NCI-H345 treated with DMSO at 0.1 percent for 48 hours (cell line): ENCODE results near the gene TLR10.
A peak's percentile ranks its signal among the peaks of the same experiment; 100 is the strongest.
"Not testable (repeated sequence)": the region's sequence is repeated elsewhere in the genome, so short reads cannot be mapped to it uniquely, and the experiment has no call there.

Experiments used
- DNase-seq: peaks from one replicate; lab custom pipeline; 2025; ENCODE audit not compliant: unreplicated experiment; lab: John Stamatoyannopoulos, UW

TLR10 gene, protein sequence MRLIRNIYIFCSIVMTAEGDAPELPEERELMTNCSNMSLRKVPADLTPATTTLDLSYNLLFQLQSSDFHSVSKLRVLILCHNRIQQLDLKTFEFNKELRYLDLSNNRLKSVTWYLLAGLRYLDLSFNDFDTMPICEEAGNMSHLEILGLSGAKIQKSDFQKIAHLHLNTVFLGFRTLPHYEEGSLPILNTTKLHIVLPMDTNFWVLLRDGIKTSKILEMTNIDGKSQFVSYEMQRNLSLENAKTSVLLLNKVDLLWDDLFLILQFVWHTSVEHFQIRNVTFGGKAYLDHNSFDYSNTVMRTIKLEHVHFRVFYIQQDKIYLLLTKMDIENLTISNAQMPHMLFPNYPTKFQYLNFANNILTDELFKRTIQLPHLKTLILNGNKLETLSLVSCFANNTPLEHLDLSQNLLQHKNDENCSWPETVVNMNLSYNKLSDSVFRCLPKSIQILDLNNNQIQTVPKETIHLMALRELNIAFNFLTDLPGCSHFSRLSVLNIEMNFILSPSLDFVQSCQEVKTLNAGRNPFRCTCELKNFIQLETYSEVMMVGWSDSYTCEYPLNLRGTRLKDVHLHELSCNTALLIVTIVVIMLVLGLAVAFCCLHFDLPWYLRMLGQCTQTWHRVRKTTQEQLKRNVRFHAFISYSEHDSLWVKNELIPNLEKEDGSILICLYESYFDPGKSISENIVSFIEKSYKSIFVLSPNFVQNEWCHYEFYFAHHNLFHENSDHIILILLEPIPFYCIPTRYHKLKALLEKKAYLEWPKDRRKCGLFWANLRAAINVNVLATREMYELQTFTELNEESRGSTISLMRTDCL

DNA sequence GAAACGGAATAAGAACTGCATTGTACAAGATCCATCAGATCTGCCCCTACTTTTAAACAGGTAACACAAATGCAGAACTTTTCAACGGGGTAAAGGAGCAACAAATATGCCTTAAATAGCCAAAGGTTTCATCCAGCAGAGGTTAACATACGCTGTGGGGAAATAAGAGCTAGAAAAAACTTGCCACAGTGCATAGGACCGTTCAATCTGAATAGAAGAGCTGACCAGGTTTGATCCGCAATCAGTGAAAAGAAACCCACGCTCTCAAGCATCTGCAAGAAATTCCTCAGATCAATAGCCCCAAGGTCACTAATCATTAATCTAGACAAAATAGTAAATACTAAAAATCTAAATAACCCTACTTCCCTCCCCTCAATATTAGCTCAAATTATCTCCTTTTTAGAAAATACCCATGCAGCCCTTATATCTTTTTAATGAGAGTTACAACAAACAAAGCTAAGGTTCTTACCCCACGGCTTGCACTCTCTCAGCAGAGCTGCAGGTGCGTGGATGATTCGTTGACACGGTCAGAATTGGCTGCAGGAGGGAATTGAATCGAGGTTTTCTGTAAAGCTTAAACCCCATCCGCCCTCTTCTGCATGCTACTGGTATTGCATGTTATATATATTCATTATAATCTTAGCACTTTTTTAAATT is at the start of gene TLR10:
Gene TLR10 (minus strand): TSS at position 539 of the 657 bp plus-strand sequence. CDS start 7,400 bp downstream, outside the sequence.
- DNase-seq, result peak; percentile 15

DNA sequence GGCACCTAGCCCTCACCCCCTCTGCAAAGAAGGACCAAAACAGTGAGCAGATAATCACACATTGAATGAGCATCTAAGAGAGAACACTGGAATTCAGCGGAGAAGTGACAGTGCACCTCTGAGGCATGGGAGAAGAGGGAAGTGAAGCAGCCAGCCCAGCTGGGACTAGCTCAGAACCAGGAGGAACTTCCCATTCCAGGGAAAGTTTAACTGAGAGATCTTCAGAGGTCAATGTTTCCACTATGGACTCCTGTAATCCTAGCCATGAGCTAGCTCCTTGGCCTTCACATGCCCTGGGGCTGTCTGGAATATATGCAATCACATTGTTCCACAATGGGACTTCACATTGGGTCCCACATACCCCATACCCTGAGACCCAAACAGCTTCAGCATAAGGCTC is 49.4 kb upstream of the TLR10 start:
- DNase-seq, result no peak

DNA sequence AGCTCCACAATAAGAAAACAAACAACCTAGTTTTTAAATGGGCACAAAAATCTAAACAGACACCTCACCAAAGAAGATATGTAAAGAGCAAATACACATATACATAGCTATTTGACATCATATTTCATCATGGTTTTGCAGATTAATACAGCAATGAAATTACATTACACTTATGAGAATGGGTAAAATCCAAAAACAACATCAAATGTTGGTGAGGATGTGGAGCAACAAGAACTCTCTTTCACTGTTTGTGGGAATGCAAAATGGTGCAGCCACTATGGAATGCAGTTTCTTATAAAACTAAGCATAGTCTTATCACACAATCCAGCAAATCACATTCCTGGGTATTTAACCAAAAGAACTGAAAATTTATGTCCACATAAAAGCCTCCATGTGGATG is 48.9 kb upstream of the TLR10 start:
- DNase-seq, result no peak

DNA sequence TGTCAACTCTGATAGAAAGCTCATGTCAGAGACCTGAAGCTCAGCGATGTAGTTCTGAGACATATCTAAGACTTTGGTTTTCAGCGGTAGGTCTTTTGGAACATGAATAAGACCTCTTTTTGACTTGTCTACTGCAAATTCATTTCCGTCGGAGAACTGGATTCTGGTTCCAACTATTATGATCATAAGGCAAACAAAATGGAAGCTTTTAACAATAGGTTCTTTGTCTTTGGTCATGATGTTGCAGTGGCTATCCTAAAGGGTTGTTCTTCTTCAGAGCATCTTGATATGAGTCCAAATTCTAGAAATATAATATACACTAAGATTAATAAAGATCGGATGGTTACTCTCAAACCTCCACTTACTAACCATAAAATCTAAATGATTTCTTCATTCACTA is 46.4 kb upstream of the TLR10 start:
- DNase-seq, result no peak

DNA sequence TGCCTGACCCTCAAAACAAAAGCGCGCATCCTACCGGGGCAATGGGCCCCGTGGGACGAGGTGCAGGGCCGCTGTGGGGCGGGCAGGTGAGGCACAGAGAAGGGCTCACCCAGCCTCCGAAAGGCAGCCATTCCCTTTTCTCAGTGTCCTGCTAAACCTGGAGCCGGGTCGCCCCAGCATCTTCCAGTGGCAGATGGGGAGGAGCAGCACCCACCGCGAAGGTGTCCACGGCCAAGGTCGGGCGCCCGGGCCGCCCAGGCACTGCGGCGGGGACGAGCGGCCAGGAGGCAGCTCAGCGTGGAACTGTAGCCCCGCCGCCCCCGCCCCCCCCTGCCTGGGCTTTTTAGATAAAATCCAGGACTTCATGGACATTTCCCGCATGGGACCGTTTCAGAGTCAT is 41.0 kb upstream of the TLR10 start:
- DNase-seq, result no peak

DNA sequence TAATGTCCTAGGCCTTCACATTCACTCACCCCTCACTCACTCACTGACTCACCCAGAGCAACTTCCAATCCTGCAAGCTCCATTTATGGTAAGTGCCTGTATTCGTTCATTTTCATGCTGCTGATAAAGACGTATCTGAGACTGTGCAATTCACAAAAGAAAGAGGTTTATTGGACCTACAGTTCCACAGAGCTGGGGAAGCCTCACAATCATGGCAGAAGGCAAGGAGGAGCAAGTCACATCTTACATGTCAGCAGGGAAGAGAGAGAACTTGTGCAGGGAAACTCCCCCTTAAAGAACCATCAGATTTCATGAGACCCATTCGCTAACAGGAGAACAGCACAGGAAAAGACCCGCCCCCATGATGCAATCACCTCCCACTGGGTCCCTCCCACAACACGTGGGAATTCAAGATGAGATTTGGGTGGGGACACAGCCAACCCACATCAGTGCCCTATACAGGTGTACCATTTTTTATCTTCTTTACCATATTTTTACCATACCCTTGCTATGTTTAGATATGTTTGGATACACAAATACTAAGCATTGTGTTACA is 40.0 kb upstream of the TLR10 start:
- DNase-seq, result no peak

DNA sequence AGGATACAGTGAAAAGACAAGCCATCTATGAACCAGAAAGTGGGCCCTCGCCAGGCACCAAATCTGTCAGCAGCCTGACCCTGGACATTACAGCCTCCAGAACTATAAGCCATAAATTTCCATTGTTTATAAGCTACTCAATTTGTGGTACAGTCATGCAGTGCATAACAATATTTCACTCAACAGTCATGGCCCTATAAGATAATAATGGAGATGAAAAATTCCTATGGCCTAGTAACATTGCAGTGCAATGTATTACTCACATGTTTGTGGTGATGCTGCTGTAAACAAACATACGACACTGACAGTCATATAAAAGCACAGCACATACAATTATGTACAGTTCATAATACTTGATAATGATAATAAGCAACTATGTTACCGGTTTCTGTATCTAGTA is 38.9 kb upstream of the TLR10 start:
- DNase-seq, result no peak

DNA sequence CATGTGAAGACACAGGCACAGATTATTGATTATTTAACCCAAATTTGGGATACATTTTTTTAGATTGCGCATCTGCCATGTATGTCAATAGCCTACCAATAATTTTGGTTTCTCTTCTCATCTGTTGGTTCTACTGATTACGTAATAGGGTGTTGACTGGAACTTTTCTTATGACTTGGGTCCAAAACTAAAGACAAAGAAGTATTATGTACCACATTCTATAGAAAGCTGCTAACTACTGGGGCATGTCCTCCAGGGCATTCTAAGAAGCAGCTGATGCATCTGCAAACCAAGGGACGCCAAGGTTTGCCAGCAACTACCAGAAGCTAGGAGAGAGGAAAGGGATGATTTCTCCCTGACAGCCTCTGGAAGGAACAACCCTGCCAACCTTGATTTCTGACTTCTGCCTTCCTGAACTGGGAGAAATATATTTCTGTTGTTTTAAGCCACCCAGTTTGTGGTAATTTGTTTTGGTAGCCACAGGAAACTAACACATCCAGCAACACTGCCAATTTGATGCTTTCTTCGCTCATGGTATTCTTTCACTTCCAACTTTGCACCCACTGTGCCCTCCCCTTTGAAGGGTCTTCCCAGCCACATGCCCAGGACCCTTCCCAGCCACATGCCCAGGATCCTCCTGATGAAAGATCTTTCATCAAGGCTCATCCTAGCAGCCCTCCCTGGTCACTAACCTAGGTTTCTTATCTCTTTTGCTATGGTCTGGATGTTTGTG is 37.7 kb upstream of the TLR10 start:
- no peak for DNase-seq

DNA sequence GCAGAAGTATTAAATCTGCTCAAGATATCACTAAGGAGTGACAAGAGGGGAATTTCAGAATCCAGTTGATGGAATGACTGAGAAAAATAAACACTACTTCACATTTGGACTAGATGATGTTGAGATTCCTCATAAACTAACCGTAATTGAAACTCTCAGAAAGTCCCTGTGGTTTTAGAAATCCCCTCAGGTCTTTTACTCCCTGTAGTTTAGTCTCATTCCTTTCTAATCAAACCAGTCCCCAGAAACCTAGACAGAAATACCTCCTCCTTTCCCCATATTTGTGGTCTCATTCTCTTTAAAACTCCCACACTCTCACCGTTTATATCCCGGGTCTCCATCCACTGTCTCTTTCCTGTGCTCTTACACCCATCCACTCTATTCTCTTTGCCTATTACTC is 36.8 kb upstream of the TLR10 start:
- no peak for DNase-seq

DNA sequence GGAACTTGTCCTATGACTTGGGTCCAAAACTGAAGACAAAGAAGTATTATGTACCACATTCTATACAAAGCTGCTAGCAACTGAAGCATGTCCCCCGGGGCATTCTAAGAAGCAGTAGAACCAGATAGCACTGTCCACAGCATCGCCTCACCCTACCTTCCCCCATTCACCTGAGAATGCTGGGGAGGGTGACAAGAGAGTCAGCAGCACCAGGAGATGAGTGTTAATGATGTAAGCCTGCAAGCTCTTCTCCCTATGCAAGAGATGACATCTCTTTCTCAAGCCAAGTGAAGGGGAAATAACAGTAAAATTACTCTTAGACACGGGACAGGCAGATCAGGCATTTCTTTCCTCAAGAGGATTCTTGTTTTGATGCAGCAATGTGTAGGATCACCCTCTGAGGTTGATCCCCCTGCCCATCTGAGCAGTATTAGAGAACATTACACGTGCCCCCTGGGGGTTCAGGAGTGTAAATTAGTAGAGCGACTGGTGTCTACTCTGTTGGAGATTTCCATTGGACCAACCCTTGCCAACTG is 35.7 kb upstream of the TLR10 start:
- no peak for DNase-seq

DNA sequence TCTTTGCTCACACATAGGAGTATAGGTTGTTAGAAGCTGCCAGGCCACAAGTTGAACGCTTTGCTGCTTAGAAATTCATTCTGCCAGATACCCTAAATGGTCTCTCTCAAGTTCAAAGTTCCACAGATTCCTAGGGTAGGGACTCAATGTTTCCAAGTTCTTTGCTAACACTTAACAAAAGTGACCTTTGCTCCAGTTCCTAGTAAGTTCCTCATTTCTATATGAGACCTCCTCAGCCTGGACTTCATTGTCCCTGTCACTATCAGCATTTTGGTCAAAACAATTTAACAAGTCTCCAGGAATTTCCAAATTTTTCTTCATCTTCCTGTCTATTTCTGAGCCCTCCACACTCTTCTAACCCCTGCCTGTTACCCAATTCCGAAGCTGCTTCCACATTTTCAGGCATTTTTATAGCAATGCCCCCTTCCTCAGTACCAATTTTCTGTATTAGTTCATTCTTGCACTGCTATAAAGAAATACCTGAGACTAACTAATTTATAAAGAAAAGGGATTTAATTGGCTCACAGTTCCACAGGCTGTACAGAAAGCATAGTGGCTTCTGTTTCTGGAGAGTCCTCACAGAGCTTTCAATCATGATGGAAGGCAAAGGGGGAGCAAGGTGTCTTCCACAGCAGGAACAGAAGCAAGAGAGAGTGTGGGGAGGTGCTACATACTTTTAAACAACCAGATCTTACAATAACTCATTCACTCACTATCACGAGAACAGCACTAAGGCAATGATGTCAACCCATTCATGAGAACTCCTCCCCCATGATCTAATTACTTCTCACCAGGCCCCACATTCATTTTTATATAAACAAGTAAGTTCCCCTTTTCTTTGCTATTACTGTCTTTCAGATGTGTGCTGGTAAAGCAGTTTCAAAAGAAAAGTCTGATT is 33.3 kb upstream of the TLR10 start:
- no peak for DNase-seq

DNA sequence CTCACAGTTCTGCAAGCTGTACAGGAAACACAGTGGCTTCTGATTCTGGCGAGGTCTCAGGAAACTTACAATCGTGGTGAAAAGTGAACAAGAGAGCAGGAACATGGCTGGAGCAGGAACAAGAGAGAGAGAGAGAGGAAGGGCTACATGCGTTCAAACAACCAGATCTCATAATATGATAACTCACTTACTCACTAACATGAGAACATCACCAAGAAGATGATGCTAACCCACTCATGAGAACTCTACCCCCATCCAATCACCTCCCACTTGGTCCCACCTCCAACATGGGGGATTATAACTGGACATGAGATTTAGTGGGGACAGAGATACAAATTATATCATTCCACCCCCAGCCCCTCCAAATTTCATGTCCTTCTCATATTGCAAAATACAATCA is 31.6 kb upstream of the TLR10 start:
- no peak for DNase-seq

DNA sequence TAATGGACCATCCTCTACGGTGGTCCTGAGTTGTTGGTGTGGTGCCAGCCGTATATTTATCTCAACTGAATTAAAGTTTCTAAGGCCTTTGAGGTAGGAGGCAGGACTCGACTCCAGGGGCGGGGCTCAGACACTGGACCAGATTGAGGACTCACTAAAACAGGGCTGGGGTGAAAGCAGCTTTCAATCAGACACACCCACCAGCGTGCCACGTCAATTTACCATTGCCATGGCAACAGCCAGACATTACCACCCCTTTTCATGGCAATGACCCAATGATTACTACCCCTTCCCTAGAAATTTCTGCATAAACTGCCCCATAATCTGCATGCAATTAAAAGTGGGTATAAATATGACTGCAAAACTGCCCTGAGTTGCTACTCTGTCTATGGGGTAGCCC is 28.5 kb upstream of the TLR10 start:
- DNase-seq, result no peak

DNA sequence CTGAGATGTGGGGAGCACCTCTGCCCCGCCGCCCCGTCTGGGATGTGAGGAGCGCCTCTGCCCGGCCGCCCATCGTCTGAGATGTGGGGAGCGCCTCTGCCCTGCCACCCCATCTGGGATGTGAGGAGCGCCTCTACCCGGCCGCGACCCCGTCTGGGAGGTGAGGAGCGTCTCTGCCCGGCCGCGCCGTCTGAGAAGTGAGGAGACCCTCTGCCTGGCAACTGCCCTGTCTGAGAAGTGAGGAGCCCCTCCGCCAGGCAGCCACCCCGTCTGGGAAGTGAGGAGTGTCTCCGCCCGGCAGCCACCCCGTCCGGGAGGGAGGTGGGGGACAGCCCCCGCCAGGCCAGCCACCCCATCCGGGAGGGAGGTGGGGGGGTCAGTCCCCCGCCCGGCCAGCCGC is 24.7 kb upstream of the TLR10 start:
- not testable (repeated sequence) for DNase-seq

DNA sequence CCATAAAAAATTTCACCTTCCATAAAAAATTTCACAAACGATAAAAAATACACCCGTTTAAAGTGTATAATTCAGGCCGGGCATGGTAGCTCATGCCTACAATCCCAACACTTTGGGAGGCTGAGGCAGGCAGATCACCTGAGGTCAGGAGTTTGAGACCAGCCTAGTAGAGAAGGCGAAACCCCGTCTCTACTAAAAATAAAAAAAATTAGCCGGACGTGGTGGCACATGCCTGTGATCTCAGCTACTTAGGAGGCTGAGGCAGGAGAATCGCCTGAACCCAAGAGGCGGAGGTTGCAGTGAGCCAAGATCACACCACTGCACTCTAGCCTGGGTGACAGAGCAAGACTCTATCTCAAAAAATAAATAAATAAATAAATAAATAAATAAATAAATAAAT is 23.5 kb upstream of the TLR10 start:
- not testable (repeated sequence) for DNase-seq

DNA sequence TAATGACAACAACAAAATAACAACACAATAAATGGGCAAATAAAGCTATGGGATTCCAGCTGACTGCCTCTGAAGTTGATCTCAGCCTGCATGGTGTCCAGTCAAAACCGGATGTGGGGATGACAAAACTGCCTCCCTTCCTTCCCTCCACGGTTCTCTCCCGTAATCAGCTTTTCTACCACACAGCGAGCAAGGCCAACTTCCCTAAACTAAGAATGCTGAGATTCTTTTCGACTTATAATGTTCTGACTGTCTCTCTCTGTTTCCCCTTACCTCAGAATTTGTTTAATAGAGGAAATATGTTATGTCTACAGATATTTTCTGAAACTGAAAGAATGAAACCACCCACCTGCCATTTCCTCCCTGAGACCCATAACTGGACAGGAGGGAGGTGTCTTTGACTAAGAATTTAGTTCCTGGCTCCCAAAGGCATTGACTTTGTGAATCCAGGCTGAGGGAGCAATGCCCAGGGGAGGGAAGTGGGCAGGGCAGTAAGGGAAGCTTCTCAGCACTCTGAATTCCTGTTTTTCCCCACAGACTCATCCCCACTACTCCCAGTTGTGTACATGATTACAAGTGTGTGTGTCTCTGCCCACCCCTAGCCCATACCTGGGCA is 22.8 kb upstream of the TLR10 start:
- no peak for DNase-seq

DNA sequence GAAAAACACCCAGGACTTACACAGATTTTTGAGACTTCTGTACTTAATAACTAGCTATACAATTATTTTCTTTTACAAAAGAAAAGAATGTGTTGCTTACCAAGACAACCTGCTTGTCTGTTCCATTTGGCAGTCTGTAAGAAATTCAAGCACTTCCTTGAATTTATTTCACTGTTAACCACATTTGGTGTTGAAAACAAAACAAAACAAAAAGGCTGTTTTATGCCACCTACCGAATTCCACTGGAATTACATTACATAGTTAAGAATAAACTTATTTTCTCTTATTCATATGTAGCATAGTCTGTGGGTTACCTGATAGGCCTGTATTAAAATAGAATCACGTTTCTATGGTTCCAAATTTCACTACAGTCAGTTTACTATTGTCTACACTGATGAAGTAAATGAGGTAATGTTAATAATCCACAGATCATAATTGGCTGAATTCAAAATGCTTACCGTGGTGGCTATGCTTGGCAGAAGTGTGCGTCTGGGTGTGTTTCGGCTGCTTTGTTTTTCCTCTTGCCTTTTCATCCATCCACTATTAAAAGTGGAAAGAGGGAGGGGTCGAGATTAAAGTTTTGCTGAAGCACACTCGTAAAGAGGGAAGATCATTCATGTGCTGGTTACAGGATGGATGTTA is 22.0 kb upstream of the TLR10 start, which contains the start of gene TLR1:
Gene TLR1 (minus strand): TSS at position 138 of the 642 bp plus-strand sequence. CDS start 5,960 bp downstream, outside the sequence.
- DNase-seq, result no peak

DNA sequence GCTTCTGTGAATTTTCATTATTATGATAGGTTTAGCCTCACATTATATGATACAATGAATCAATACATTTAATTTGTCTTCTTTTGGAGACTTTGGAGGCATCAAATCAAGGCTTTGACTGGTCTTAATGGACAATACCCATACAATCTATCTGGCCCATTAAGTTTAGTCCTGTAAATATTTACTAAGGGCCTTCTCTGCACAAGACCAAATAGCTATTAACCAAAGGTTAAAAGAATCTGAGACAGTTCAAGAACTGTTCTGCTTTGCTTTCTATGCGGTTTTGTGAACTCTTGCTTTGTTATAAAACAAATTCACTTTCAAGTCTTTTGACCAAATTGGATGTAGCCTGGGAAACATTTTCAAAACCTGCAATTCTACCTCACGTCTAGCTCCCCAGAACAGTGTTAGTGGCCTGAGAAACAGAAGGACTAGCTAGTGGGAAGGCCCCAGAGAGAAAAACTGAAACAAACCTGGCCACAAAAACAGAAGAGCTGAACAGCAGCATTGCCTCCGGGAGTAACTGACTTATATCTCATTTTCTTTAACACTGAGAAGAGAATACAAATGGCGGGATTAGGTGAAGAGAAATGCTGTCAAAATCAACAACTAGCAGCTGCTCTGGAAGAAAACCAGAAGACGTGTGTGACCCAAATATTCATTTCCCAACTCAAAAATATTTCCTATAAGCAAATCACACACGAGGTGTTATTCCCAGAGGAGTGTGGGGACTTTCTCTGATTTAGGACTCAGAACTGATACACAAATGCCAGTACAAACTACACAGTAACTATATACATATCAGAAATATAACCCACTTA is 21.3 kb upstream of the TLR10 start:
- no peak for DNase-seq
